Activated CD8-positive, alpha-beta T cell treated with anti-CD3 and anti-CD28 coated beads, Interleukin-2, amount 10 ng/mL, durations not matched to agents 7 days and 5 days (primary cell): ENCODE measurements around the gene TOB2. TPM values are rescaled to one million over a fixed set of nuclear protein-coding genes. Genes with fewer than 3 reads are reported as not detected.
"Not testable (repeated sequence)": the region's sequence is repeated elsewhere in the genome, so short reads cannot be mapped to it uniquely, and the experiment has no call there.

Experiments used
- ATAC-seq: fragments of 150-1000 bp; cut with Tn5 transposase; one replicate; pipeline ENCODE4 v1.10.0; 2021; ENCODE audit warnings: moderate library complexity
- CTCF ChIA-PET: fragments of 350-600 bp; sonication (Branson Sonifier 250); formaldehyde crosslinking; loops from one replicate; lab custom pipeline; 2021; ENCODE audit warnings: antibody characterized with exemption; lab: Charles Lee
- POLR2A ChIA-PET: fragments of 350-600 bp; sonication (Branson Sonifier 250); formaldehyde crosslinking; loops from one replicate; lab custom pipeline; 2021; ENCODE audit warnings: antibody characterized with exemption; lab: Charles Lee
- DNase-seq: peaks from one replicate; pipeline ENCODE4 v3.0.0-alpha.2; 2020
- H3K27ac Mint-ChIP-seq: one replicate; pipeline ENCODE4 v1.8.0; 2021; ENCODE audit warnings: mild to moderate bottlenecking, mixed read lengths
- H3K27me3 Mint-ChIP-seq: one replicate; pipeline ENCODE4 v1.8.0; 2021; ENCODE audit warnings: low read depth, mixed read lengths
- H3K36me3 Mint-ChIP-seq: one replicate; pipeline ENCODE4 v1.8.0; 2021; ENCODE audit warnings: low read depth, mixed read lengths
- H3K4me1 Mint-ChIP-seq: one replicate; pipeline ENCODE4 v1.8.0; 2021; ENCODE audit warnings: low read depth, mixed read lengths
- H3K4me3 Mint-ChIP-seq: one replicate; pipeline ENCODE4 v1.8.0; 2021; ENCODE audit warnings: mild to moderate bottlenecking, mixed read lengths
- H3K9me3 Mint-ChIP-seq: one replicate; pipeline ENCODE4 v1.8.0; 2022; ENCODE audit warnings: mixed read lengths; ENCODE audit not compliant: insufficient read depth
- total RNA-seq, 2 experiments: library from RNA; stranded (reverse); gene quantifications; one replicate each; pipeline ENCODE4 v1.2.3, GENCODE V29; 2021

The TOB2 gene
- total RNA-seq, 2 experiments from 2014 or later = 33.2 to 33.6 TPM

- Mint-ChIP-seq H3K4me1 (peaks cover 17% of the 10 kb centered on the region), H3K36me3 (peaks cover 44% of the 10 kb centered on the region)
- H3K9me3 Mint-ChIP-seq, H3K27me3 Mint-ChIP-seq, DNase-seq, ATAC-seq, H3K4me3 Mint-ChIP-seq, H3K27ac Mint-ChIP-seq, CTCF ChIA-PET, POLR2A ChIA-PET: not testable (repeated sequence)
Observed at GRCh38 chr22:41440511-41440910, 6.1 kb downstream of the TOB2 start.

GRCh38 chr22:41437198-41437597 is 9.4 kb downstream of the TOB2 start:
- no peak for ATAC-seq
- DNase-seq = no peak
- H3K36me3 Mint-ChIP-seq = peaks cover 39% of the 10 kb centered on the region
- H3K4me3 Mint-ChIP-seq = no peak overlapping the region
- H3K9me3 Mint-ChIP-seq = no peaks in the 10 kb centered on the region
- H3K27me3 Mint-ChIP-seq = no peaks in the 10 kb centered on the region
- H3K27ac Mint-ChIP-seq = no peak overlapping the region
- ChIA-PET POLR2A (interaction anchor here (1.0 kb wide), 1 partner anchor 10 kb away, joined by 5 read pairs; the partner anchor contains the start of gene TOB2), CTCF (interaction anchor here (0.6 to 1.7 kb wide), 6 partner anchors 9 to 199 kb away, joined by 3 to 5 read pairs (median 3); partner anchors contain the start of gene TOB2)
- peaks cover 2% of the 10 kb centered on the region for H3K4me1 Mint-ChIP-seq

GRCh38 chr22:41436322-41437113 is 10.1 kb downstream of the TOB2 start:
- Mint-ChIP-seq H3K4me3 (no peak overlapping the region), H3K27me3 (no peaks in the 10 kb centered on the region), H3K4me1 (no peaks in the 10 kb centered on the region), H3K36me3 (peaks cover 42% of the 10 kb centered on the region), H3K27ac (peak overlapping the region; percentile 63), H3K9me3 (no peaks in the 10 kb centered on the region)
- DNase-seq = no peak
- ChIA-PET CTCF (interaction anchor here (1.7 kb wide), 2 partner anchors 10 to 33 kb away, joined by 3 to 5 read pairs; partner anchors contain the start of gene TOB2), POLR2A (interaction anchor here (0.7 kb wide), 1 partner anchor 10 kb away, joined by 3 read pairs; the partner anchor contains the start of gene TOB2)
- no peak for ATAC-seq

- ChIA-PET POLR2A (interaction anchor here (1.3 kb wide), 1 partner anchor 9 kb away, joined by 5 read pairs; no protein-coding TSS in a partner anchor), CTCF (interaction anchor here (1.7 kb wide), 1 partner anchor 32 kb away, joined by 5 read pairs; no protein-coding TSS in a partner anchor)
- DNase-seq = no peak
- peak overlapping the region; percentile 12 for H3K27ac Mint-ChIP-seq
- no peak overlapping the region for H3K4me3 Mint-ChIP-seq
- H3K36me3 Mint-ChIP-seq = peaks cover 45% of the 10 kb centered on the region
- no peaks in the 10 kb centered on the region for H3K4me1 Mint-ChIP-seq
- H3K27me3 Mint-ChIP-seq = no peaks in the 10 kb centered on the region
- no peaks in the 10 kb centered on the region for H3K9me3 Mint-ChIP-seq
- no peak for ATAC-seq
Observed at GRCh38 chr22:41435560-41435959, 11.0 kb downstream of the TOB2 start.

GRCh38 chr22:41434361-41435003 is 12.1 kb downstream of the TOB2 start:
- H3K9me3 Mint-ChIP-seq, H3K4me3 Mint-ChIP-seq, H3K27me3 Mint-ChIP-seq, CTCF ChIA-PET, DNase-seq, ATAC-seq, H3K4me1 Mint-ChIP-seq: not testable (repeated sequence)
- POLR2A ChIA-PET = interaction anchor here (0.8 to 1.3 kb wide), 2 partner anchors 10 to 314 kb away, joined by 3 to 5 read pairs; no protein-coding TSS in a partner anchor
- Mint-ChIP-seq H3K36me3 (peaks cover 45% of the 10 kb centered on the region), H3K27ac (peak overlapping the region; percentile 60)

- CTCF ChIA-PET, DNase-seq, H3K27ac Mint-ChIP-seq, H3K27me3 Mint-ChIP-seq, H3K4me3 Mint-ChIP-seq, H3K4me1 Mint-ChIP-seq, ATAC-seq, H3K9me3 Mint-ChIP-seq, POLR2A ChIA-PET: not testable (repeated sequence)
- H3K36me3 Mint-ChIP-seq = peaks cover 45% of the 10 kb centered on the region
Observed at GRCh38 chr22:41433480-41433879, 13.1 kb downstream of the TOB2 start.

GRCh38 chr22:41431656-41432055 is 14.9 kb downstream of the TOB2 start:
- Mint-ChIP-seq H3K27ac (no peak overlapping the region), H3K4me1 (peaks cover 4% of the 10 kb centered on the region), H3K9me3 (no peaks in the 10 kb centered on the region), H3K4me3 (no peak overlapping the region), H3K36me3 (peaks cover 41% of the 10 kb centered on the region), H3K27me3 (no peaks in the 10 kb centered on the region)
- DNase-seq = no peak
- ATAC-seq = no peak
- CTCF ChIA-PET = no interaction called here
- POLR2A ChIA-PET = no interaction called here

- POLR2A ChIA-PET = no interaction called here
Observed at GRCh38 chr22:41429951-41430332, 16.7 kb downstream of the TOB2 start.

GRCh38 chr22:41429232-41429950 is 17.2 kb downstream of the TOB2 start:
- ChIA-PET CTCF (interaction anchor here (0.6 kb wide), 1 partner anchor 414 kb away, joined by 3 read pairs; no protein-coding TSS in a partner anchor), POLR2A (interaction anchor here (1.2 kb wide), 1 partner anchor 16 kb away, joined by 3 read pairs; no protein-coding TSS in a partner anchor)
- DNase-seq (no peak), ATAC-seq (peak; percentile 18)
- no peaks in the 10 kb centered on the region for H3K9me3 Mint-ChIP-seq
- H3K27ac Mint-ChIP-seq = no peak overlapping the region
- no peak overlapping the region for H3K4me3 Mint-ChIP-seq
- peaks cover 30% of the 10 kb centered on the region for H3K36me3 Mint-ChIP-seq
- H3K27me3 Mint-ChIP-seq = no peaks in the 10 kb centered on the region
- H3K4me1 Mint-ChIP-seq = peaks cover 15% of the 10 kb centered on the region

More at GRCh38 chr22:41429951-41430332, 16.7 kb downstream of the TOB2 start:
- H3K36me3 Mint-ChIP-seq = peaks cover 30% of the 10 kb centered on the region
- H3K4me1 Mint-ChIP-seq = peaks cover 15% of the 10 kb centered on the region
- no peaks in the 10 kb centered on the region for H3K9me3 Mint-ChIP-seq
- no peaks in the 10 kb centered on the region for H3K27me3 Mint-ChIP-seq
- DNase-seq (no peak), ATAC-seq (no peak)
- H3K27ac Mint-ChIP-seq = no peak overlapping the region
- CTCF ChIA-PET = no interaction called here
- H3K4me3 Mint-ChIP-seq = no peak overlapping the region

GRCh38 chr22:41425660-41426365 is 20.8 kb downstream of the TOB2 start:
- Mint-ChIP-seq H3K4me1 (peaks cover 15% of the 10 kb centered on the region), H3K9me3 (no peaks in the 10 kb centered on the region), H3K27me3 (no peaks in the 10 kb centered on the region), H3K4me3 (no peak overlapping the region), H3K36me3 (peaks cover 19% of the 10 kb centered on the region), H3K27ac (peak overlapping the region; percentile 63)
- ATAC-seq = peak; percentile 62
- CTCF ChIA-PET = interaction anchor here (1.4 kb wide), 1 partner anchor 22 kb away, joined by 6 read pairs; no protein-coding TSS in a partner anchor
- POLR2A ChIA-PET = interaction anchor here (0.6 to 1.6 kb wide), 7 partner anchors 14 to 1238 kb away, joined by 3 to 8 read pairs (median 3); partner anchors contain the start of genes ACO2, PHF5A and TOB2
- DNase-seq = peak; percentile 62
